ENCODE results near the gene CYP4V2.
"Not testable (repeated sequence)": the region's sequence is repeated elsewhere in the genome, so short reads cannot be mapped to it uniquely, and the experiment has no call there.

CYP4V2 gene

DNA sequence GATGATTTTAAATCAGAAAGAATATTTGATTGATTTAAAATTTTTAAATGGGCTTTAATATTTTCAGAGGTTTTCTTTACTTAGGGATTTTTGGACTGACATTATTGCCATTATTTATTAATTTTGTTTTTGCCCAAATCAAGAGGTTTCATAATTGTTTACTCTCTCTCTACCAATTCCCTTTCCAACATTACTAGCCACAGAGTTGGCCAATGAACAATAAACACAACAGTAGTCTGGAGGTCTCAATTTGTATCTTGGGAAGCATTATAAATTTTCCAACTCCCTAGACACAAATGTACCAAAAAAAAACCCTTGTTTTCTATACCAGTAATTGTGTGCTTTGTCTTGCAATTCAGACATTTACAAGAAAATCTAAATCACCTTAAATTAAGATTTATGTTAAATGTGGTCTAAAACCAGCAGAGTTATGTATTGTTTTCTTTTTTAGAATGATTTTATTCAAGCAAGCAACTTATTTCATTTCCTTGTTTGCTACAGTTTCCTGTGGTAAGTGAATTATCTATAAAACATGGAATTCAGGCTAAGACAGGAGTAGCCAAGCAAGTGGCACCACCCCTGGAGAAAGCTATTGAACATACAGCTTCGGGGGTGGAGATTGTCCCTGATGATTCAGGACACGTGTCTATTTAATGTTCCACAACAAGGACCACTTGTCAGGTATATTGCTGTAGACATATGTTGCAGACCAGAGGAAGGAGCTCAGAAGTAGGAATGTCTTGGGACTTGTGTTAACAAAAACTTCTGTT, 36.6 kb downstream of the CYP4V2 start:
- Histone ChIP-seq H3K9me3 (ENCODE audit: control insufficient read depth, insufficient read depth, low read length) (peaks cover 11% of the 10 kb centered on the region), H3K4me1 (ENCODE audit: insufficient read depth, low read length) (no peaks in the 10 kb centered on the region; the same call in 1 of the 2 replicates), H3K36me3 (ENCODE audit: insufficient read depth, low read length) (no peaks in the 10 kb centered on the region), H3K9ac (ENCODE audit: low read depth, low read length) (no peak overlapping the region)

GRCh38 chr4:186228514-186228894, 37.1 kb downstream of the CYP4V2 start:
- peaks cover 11% of the 10 kb centered on the region for H3K9me3 ChIP-seq (ENCODE audit: control insufficient read depth, insufficient read depth, low read length)
- H3K36me3 ChIP-seq (ENCODE audit: insufficient read depth, low read length) = no peaks in the 10 kb centered on the region
- no peak overlapping the region for H3K9ac ChIP-seq (ENCODE audit: low read depth, low read length)
- H3K4me1 ChIP-seq (ENCODE audit: insufficient read depth, low read length) = no peaks in the 10 kb centered on the region; the same call in 1 of the 2 replicates

DNA sequence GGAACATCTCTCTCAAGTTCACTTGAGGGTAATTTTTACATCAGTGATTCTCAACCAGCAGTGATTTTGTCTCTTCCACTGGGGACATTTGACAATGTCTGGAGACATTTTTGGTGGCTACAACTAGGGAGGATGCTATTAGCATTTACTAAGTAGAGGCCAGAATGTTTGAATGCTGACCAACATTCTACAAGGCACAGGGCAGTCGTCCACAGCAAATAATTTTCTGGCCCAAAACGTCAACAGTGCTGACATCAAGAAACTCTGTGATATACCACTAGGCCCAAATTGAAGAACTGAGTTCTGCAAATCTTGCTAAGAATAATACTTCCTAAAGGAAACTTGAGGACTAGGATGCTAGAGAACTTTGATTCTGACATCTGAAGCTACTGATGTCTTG, 43.0 kb downstream of the CYP4V2 start:
- 0 out of 2 replicates have a peak, but pooled peaks cover 2% of the 10 kb centered on the region for H3K36me3 ChIP-seq (ENCODE audit: insufficient read depth, low read length)
- no peak overlapping the region for H3K9ac ChIP-seq (ENCODE audit: low read depth, low read length)
- no peaks in the 10 kb centered on the region for H3K4me1 ChIP-seq (ENCODE audit: insufficient read depth, low read length)
- H3K9me3 ChIP-seq (ENCODE audit: control insufficient read depth, insufficient read depth, low read length) = no peaks in the 10 kb centered on the region

DNA sequence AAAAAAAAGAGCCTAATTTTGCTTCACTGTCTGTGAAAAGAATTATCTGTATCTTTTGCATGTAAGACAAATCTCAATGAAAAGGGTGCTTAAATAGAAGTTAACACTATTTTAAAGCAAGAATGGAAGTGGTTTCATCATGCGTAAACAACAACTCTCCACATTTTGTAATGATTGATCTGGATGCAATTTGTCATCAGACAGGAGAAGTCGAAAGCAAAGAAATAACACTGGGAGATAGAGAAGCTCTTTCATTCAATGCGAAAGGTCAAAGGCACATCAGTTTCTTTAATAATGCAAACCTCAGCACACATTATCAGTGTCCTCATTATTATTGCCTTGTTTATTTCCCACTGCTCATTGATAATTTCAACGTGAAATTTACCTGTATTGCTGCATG, 44.8 kb downstream of the CYP4V2 start:
- H3K36me3 ChIP-seq (ENCODE audit: insufficient read depth, low read length) = 0 out of 2 replicates have a peak, but pooled peaks cover 2% of the 10 kb centered on the region
- H3K9me3 ChIP-seq (ENCODE audit: control insufficient read depth, insufficient read depth, low read length) = no peaks in the 10 kb centered on the region
- peaks cover 5% of the 10 kb centered on the region for H3K4me1 ChIP-seq (ENCODE audit: insufficient read depth, low read length)
- H3K9ac ChIP-seq (ENCODE audit: low read depth, low read length) = no peak overlapping the region

DNA sequence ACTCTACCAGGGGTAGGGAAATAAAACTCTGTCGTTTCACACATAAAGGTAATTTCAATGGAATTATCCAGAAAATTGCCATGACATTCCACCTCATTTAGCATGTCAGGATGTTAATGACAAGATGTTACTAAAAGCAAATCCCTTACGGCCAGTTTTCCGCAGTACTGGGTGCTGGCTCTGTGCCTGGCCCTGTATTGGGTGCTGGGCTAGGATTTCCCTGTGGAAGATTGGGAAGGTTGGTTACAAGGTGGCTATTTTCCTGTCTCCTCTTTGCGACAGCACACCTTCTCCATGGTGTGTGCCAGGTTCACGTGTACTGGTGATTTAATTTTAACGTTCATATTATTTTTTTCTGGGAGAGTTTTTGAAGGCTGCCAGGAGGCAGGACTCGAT, 49.1 kb downstream of the CYP4V2 start:
- Histone ChIP-seq H3K36me3 (ENCODE audit: insufficient read depth, low read length) (peaks cover 4% of the 10 kb centered on the region; the same call in 1 of the 2 replicates), H3K4me1 (ENCODE audit: insufficient read depth, low read length) (peaks cover 12% of the 10 kb centered on the region), H3K9me3 (ENCODE audit: control insufficient read depth, insufficient read depth, low read length) (peaks cover 4% of the 10 kb centered on the region; the same call in 1 of the 2 replicates), H3K9ac (ENCODE audit: low read depth, low read length) (no peak overlapping the region)

DNA sequence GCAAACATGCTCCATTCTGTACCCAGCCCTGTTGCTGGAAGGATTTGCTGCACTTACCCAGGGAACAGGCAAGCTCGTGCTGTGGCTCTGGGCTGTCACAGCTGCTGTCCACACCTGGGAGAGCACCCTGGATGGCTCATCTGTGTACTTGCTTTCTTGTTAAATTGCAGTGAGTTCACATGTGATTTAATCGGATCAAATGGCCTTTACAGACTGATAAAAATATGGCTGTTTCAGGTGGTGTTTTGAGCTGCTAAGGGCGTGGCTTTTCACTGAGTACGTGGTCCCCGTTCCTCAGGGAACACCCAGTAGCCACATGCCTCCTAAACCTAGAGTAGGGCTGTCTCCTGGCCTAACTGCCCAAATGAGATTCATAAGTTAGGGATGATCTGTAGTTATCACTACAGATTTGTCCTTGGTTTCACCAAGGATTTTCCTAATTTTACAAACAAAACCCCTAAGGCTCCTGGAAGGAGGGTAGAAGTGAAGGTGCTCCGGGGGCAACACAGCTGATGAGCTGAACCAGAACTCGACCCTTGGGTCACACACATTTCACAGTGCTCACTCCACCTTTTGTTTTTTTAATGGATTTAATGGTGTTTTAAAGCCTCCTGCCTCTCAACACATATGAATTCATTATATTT, 49.6 kb downstream of the CYP4V2 start:
- Histone ChIP-seq H3K4me1 (ENCODE audit: insufficient read depth, low read length) (peaks cover 12% of the 10 kb centered on the region), H3K36me3 (ENCODE audit: insufficient read depth, low read length) (peaks cover 4% of the 10 kb centered on the region; the same call in 1 of the 2 replicates), H3K9me3 (ENCODE audit: control insufficient read depth, insufficient read depth, low read length) (peaks cover 4% of the 10 kb centered on the region; the same call in 1 of the 2 replicates), H3K9ac (ENCODE audit: low read depth, low read length) (no peak overlapping the region)

GRCh38 chr4:186241616-186242015, 50.2 kb downstream of the CYP4V2 start:
- Histone ChIP-seq H3K9ac (ENCODE audit: low read depth, low read length) (no peak overlapping the region), H3K9me3 (ENCODE audit: control insufficient read depth, insufficient read depth, low read length) (peaks cover 4% of the 10 kb centered on the region; the same call in 1 of the 2 replicates), H3K4me1 (ENCODE audit: insufficient read depth, low read length) (peaks cover 12% of the 10 kb centered on the region), H3K36me3 (ENCODE audit: insufficient read depth, low read length) (peaks cover 4% of the 10 kb centered on the region; the same call in 1 of the 2 replicates)

DNA sequence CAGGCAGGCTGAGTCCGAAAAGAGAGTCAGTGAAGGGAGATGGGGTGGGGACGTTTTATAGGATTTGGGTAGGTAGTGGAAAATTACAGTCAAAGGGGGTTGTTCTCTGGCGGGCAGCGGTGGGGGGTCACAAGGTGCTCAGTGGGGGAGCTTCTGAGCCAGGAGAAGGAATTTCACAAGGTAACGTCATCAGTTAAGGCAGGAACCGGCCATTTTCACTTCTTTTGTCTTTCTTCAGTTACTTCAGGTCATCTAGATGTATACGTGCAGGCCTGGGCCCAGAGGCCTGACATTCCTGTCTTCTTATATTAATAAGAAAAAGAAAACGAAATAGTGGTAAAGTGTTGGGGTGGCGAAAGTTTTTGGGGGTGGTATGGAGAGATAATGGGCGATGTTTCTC, 50.7 kb downstream of the CYP4V2 start:
- not testable (repeated sequence) for H3K36me3 ChIP-seq (ENCODE audit: insufficient read depth, low read length); H3K9me3 ChIP-seq (ENCODE audit: control insufficient read depth, insufficient read depth, low read length); H3K9ac ChIP-seq (ENCODE audit: low read depth, low read length)
- H3K4me1 ChIP-seq (ENCODE audit: insufficient read depth, low read length) = peaks cover 12% of the 10 kb centered on the region

- peaks cover 4% of the 10 kb centered on the region; the same call in 1 of the 2 replicates for H3K9me3 ChIP-seq (ENCODE audit: control insufficient read depth, insufficient read depth, low read length)
- H3K4me1 ChIP-seq (ENCODE audit: insufficient read depth, low read length) = peaks cover 15% of the 10 kb centered on the region
- H3K9ac ChIP-seq (ENCODE audit: low read depth, low read length) = no peak overlapping the region
- H3K36me3 ChIP-seq (ENCODE audit: insufficient read depth, low read length) = peaks cover 4% of the 10 kb centered on the region; the same call in 1 of the 2 replicates
These were observed 52.0 kb downstream of the CYP4V2 start for GRCh38 chr4:186243331-186243730.

DNA sequence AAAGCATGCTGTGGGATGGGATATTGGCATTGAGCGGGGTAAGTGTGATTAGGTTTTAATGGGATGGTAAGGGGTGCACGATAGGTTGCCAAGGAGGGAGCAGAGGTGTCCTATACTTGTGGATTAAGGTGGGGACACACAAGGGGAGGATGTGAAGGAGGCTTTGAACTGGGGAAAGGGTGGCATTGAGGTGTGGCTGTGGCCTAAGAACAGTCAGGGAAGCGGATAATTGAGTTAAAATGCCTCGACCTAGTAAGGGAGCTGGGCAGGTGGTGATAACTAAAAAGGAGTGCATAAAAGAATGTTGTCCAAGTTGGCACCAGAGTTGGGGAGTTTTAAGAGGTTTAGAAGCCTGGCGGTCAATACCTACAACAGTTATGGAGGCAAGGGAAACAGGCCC, 53.5 kb downstream of the CYP4V2 start:
- Histone ChIP-seq H3K9me3 (ENCODE audit: control insufficient read depth, insufficient read depth, low read length) (peaks cover 4% of the 10 kb centered on the region; the same call in 1 of the 2 replicates), H3K36me3 (ENCODE audit: insufficient read depth, low read length) (peaks cover 4% of the 10 kb centered on the region; the same call in 1 of the 2 replicates), H3K9ac (ENCODE audit: low read depth, low read length) (peak overlapping the region; percentile 38)

GRCh38 chr4:186247062-186247752, 55.8 kb downstream of the CYP4V2 start:
- not testable (repeated sequence) for H3K9me3 ChIP-seq (ENCODE audit: control insufficient read depth, insufficient read depth, low read length); H3K36me3 ChIP-seq (ENCODE audit: insufficient read depth, low read length)
- Histone ChIP-seq H3K4me1 (ENCODE audit: insufficient read depth, low read length) (peaks cover 28% of the 10 kb centered on the region), H3K9ac (ENCODE audit: low read depth, low read length) (peak overlapping the region; percentile 41)

More for the DNA sequence above, 53.5 kb downstream of the CYP4V2 start:
- H3K4me1 ChIP-seq (ENCODE audit: insufficient read depth, low read length) = peaks cover 22% of the 10 kb centered on the region

DNA sequence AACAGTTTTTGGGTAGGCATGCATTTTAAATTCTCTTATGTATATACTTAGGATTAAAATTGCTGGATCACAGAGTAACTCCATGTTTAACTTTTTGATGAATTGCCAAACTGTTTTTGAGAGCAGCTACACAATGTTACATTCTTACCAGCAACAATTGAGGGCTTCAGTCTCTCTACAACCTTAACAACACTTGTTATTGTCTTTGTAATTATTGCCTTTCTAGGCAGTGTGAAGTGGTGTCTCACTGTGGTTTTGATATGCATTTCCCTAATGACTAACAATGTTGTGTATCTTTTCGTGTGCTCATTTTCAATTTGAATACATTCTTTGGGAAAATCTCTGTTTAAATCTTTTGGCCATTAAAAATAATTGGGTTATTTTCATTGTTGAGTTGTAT, 57.3 kb downstream of the CYP4V2 start:
- Histone ChIP-seq H3K9me3 (ENCODE audit: control insufficient read depth, insufficient read depth, low read length) (peaks cover 4% of the 10 kb centered on the region; the same call in 1 of the 2 replicates), H3K9ac (ENCODE audit: low read depth, low read length) (no peak overlapping the region), H3K4me1 (ENCODE audit: insufficient read depth, low read length) (peaks cover 28% of the 10 kb centered on the region), H3K36me3 (ENCODE audit: insufficient read depth, low read length) (peaks cover 4% of the 10 kb centered on the region; the same call in 1 of the 2 replicates)

DNA sequence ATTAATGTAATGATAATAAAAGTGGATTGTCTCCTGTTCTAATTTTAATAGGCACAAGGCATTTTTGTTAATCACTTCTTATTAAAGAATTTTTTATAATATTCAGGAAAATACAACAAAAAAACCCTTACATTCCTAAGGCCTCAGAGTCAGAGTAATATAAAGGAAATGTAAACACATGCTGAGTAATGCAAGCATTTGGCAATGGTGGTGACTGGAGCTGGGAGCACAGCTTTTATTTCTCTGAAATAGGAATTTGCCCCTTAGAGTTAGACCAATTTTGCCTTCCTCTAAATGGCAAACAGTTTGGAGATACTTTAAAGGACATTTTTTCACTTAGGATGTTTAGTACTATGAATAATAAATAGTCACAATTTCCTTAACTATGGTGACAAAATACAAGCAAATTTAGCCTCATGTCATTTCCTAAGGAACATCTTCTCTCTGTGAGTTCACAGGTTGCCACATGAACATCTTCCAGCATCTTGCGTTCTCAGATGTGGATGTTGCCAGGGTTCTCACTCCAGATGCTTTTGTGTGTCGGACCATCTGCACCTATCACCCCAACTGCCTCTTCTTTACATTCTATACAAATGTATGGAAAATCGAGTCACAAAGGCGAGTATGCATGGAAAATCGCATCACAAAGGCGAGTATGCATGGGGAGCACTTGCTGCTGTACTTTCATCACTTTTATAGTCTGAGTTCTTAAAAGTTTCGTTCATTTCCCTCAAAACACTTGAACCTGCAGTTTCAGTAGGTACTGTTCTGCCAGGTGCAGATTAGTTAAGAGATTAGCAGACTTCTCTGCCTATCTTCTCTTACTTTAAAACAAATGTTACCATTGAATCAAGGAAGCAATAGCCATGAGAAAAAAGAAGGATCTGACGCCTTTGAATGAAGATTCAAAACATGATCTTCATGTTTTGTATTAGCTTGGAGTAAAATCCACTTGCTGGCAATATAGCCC, 58.7 kb downstream of the CYP4V2 start:
- Histone ChIP-seq H3K9me3 (ENCODE audit: control insufficient read depth, insufficient read depth, low read length) (no peaks in the 10 kb centered on the region), H3K9ac (ENCODE audit: low read depth, low read length) (no peak overlapping the region; the same call in 1 of the 2 replicates), H3K4me1 (ENCODE audit: insufficient read depth, low read length) (peaks cover 28% of the 10 kb centered on the region), H3K36me3 (ENCODE audit: insufficient read depth, low read length) (no peaks in the 10 kb centered on the region)

All from ES-I3 (cell line).